ENCODE results near the gene SAPCD2.
"Not testable (repeated sequence)": the region's sequence is repeated elsewhere in the genome, so short reads cannot be mapped to it uniquely, and the experiment has no call there.

The SAPCD2 gene

GRCh38 chr9:137046088-137046787, 24.1 kb downstream of the SAPCD2 start, which contains the start of gene NPDC1:
TSS of gene NPDC1 (minus strand) at chr9:137046177. CDS start at chr9:137045989, 188 bp downstream.
- peak; percentile 72 to 87 for ATAC-seq

GRCh38 chr9:137045294-137046087, 24.9 kb downstream of the SAPCD2 start:
- ATAC-seq, result peak in 1 of 2 donors; percentile 12

GRCh38 chr9:137044502-137045177, 25.7 kb downstream of the SAPCD2 start:
- no peak for ATAC-seq

- ATAC-seq, result no peak
These were observed 26.3 kb downstream of the SAPCD2 start for GRCh38 chr9:137044037-137044436.

- no peak for ATAC-seq
These were observed 27.3 kb downstream of the SAPCD2 start for GRCh38 chr9:137042751-137043727.

GRCh38 chr9:137041124-137041523, 29.2 kb downstream of the SAPCD2 start:
- ATAC-seq, result no peak

GRCh38 chr9:137040568-137040967, 29.8 kb downstream of the SAPCD2 start:
- no peak for ATAC-seq

- ATAC-seq, result no peak
These were observed 30.6 kb downstream of the SAPCD2 start for GRCh38 chr9:137039611-137040366.

- no peak for ATAC-seq
These were observed 31.4 kb downstream of the SAPCD2 start for GRCh38 chr9:137038916-137039315.

GRCh38 chr9:137037483-137037882, 32.9 kb downstream of the SAPCD2 start:
- no peak for ATAC-seq

GRCh38 chr9:137037035-137037434, 33.3 kb downstream of the SAPCD2 start:
- no peak for ATAC-seq

- no peak for ATAC-seq
These were observed 34.4 kb downstream of the SAPCD2 start for GRCh38 chr9:137035937-137036336.

- ATAC-seq, result no peak
These were observed 34.9 kb downstream of the SAPCD2 start for GRCh38 chr9:137035507-137035834.

- ATAC-seq, result peak; percentile 74 to 82
These were observed 35.4 kb downstream of the SAPCD2 start for GRCh38 chr9:137034709-137035506.

GRCh38 chr9:137034039-137034708, 36.2 kb downstream of the SAPCD2 start:
- ATAC-seq, result no peak

- ATAC-seq, result not testable (repeated sequence)
These were observed 36.9 kb downstream of the SAPCD2 start for GRCh38 chr9:137033481-137033880.

GRCh38 chr9:137032858-137033257, 37.5 kb downstream of the SAPCD2 start:
- no peak for ATAC-seq

GRCh38 chr9:137031904-137032640, 38.3 kb downstream of the SAPCD2 start, which contains the start of gene FUT7:
TSS of gene FUT7 (minus strand) at chr9:137032088. CDS start at chr9:137031991, 97 bp downstream.
- ATAC-seq, result peak; percentile 5 to 32

All from activated CD4-positive, CD25-positive, alpha-beta regulatory T cell treated with anti-CD3 and anti-CD28 coated beads, Interleukin-2, amount 50 U/mL, for 24 hours (primary cell).